OCI-LY7 (cell line): ENCODE results near the gene ALS2CL. TPM values are rescaled to one million over a fixed set of nuclear protein-coding genes. Genes with fewer than 3 reads are reported as not detected.

ENCODE experiments used
- BruUV-seq: library from RNA; stranded (reverse); fragments of 400-500 nt; replicated peaks from 2 replicates; lab custom pipeline; 2021; lab: Mats Ljungman, UMichigan
- CTCF ChIA-PET: fragments of 300-600 bp; sonication (Branson Sonifier 250); formaldehyde crosslinking; loops from one replicate; lab custom pipeline; 2022; ENCODE audit warnings: antibody characterized with exemption; ENCODE audit not compliant: unreplicated experiment; lab: Charles Lee
- POLR2A ChIA-PET: fragments of 300-600 bp; sonication (Branson Sonifier 250); formaldehyde crosslinking; loops from one replicate; lab custom pipeline; 2022; ENCODE audit warnings: antibody characterized with exemption; lab: Charles Lee
- DNase-seq: peaks from one replicate; pipeline ENCODE4 v3.0.0-alpha.2; 2015; ENCODE audit warnings: low spot score
- H2AFZ ChIP-seq: fragments of 200-600 bp; sonication (generic), shearing (Covaris generic); 2 replicates; pipeline ENCODE4 v1.6.1; 2014; ENCODE audit warnings: mild to moderate bottlenecking, antibody characterized with exemption, low read length, moderate library complexity
- H3K27ac ChIP-seq: fragments of 200-600 bp; sonication (generic); 2 replicates; pipeline ENCODE4 v1.5.1; 2014; ENCODE audit warnings: mixed run types, low read depth, mild to moderate bottlenecking, moderate library complexity, low read length, inconsistent platforms; ENCODE audit not compliant: poor library complexity, severe bottlenecking
- H3K36me3 ChIP-seq: fragments of 200-600 bp; sonication (generic); 2 replicates; pipeline ENCODE4 v1.6.1; 2014; ENCODE audit warnings: mild to moderate bottlenecking, antibody characterized with exemption, low read length, moderate library complexity, mixed read lengths; ENCODE audit not compliant: insufficient read depth
- H3K4me1 ChIP-seq: fragments of 200-600 bp; sonication (generic); 2 replicates; pipeline ENCODE4 v1.5.1; 2014; ENCODE audit warnings: mild to moderate bottlenecking, low read length; ENCODE audit not compliant: insufficient read depth, poor library complexity, severe bottlenecking
- H3K4me2 ChIP-seq: fragments of 200-600 bp; sonication (generic); 2 replicates; pipeline ENCODE4 v1.6.1; 2014; ENCODE audit warnings: mild to moderate bottlenecking, low read length
- H3K4me3 ChIP-seq: fragments of 200-600 bp; sonication (generic); 2 replicates; pipeline ENCODE4 v1.5.1; 2014; ENCODE audit warnings: mild to moderate bottlenecking, low read depth, low read length; ENCODE audit not compliant: poor library complexity, severe bottlenecking
- H3K79me2 ChIP-seq: fragments of 200-600 bp; sonication (generic); 2 replicates; pipeline ENCODE4 v1.6.1; 2016; ENCODE audit warnings: low read depth, mild to moderate bottlenecking, low read length, moderate library complexity, mixed read lengths; ENCODE audit not compliant: insufficient read depth
- H3K9me2 ChIP-seq: fragments of 200-600 bp; sonication (generic); 2 replicates; pipeline ENCODE4 v1.6.1; 2016; ENCODE audit warnings: mild to moderate bottlenecking, low read length, mixed read lengths; ENCODE audit not compliant: insufficient read depth
- H3K9me3 ChIP-seq: fragments of 200-600 bp; sonication (generic); 2 replicates; pipeline ENCODE4 v1.6.1; 2014; ENCODE audit warnings: mild to moderate bottlenecking, mixed run types, low read length, mixed read lengths
- H4K20me1 ChIP-seq: fragments of 200-600 bp; sonication (generic); 2 replicates; pipeline ENCODE4 v1.6.1; 2014; ENCODE audit warnings: mild to moderate bottlenecking, antibody characterized with exemption, low read length, moderate library complexity, mixed read lengths; ENCODE audit not compliant: insufficient read depth
- CTCF ChIP-seq: fragments of 200-600 bp; sonication (generic); conservative IDR thresholded peaks from 2 replicates; pipeline ENCODE4 v1.5.1; 2014; ENCODE audit warnings: mild to moderate bottlenecking, antibody characterized with exemption, low read length, moderate library complexity, mixed read lengths
- EZH2phosphoT487 ChIP-seq: fragments of 200-600 bp; sonication (generic); IDR thresholded peaks from 2 replicates; pipeline ENCODE4 v1.6.1; 2018; ENCODE audit warnings: low read depth, borderline replicate concordance, mild to moderate bottlenecking, mixed run types, antibody characterized with exemption, low read length, moderate library complexity, mixed read lengths
- intact Hi-C: fragments of 100-400 bp; cut with micrococcal nuclease; formaldehyde crosslinking; loops from one replicate; pipeline ENCODE4 v1.10.0; 2022; ENCODE audit not compliant: unreplicated experiment
- total RNA-seq, 2 experiments: library from RNA; depleted of rRNA in 1 of 2; stranded (reverse); fragments of >200 nt in 1 of 2; shearing (Covaris generic) in 1 of 2; gene quantifications; 2 replicates each; pipeline ENCODE4 v1.2.3, GENCODE V29; 2014 to 2022

ALS2CL gene
- total RNA-seq, 2 experiments from 2014 or later, result 0.28 TPM; not detected in 1

GRCh38 chr3:46648096-46648495 is 45.4 kb downstream of the ALS2CL start:
- BruUV-seq, result no TSS peak
- no peak overlapping the region for H3K27ac ChIP-seq
- H3K9me2 ChIP-seq, result no peaks in the 10 kb centered on the region
- H3K9me3 ChIP-seq, result peaks cover 6% of the 10 kb centered on the region; the same call in 1 of the 2 replicates
- CTCF ChIA-PET, result no interaction called here
- no peaks in the 10 kb centered on the region for H4K20me1 ChIP-seq
- POLR2A ChIA-PET, result no interaction called here
- TF ChIP-seq CTCF (no peak), EZH2phosphoT487 (no peak)
- DNase-seq, result no peak
- no peaks in the 10 kb centered on the region for H3K36me3 ChIP-seq
- H3K79me2 ChIP-seq, result no peaks in the 10 kb centered on the region
- intact Hi-C loops, result no loop called here
- no peak overlapping the region for H2AFZ ChIP-seq
- H3K4me3 ChIP-seq, result no peak overlapping the region
- no peak overlapping the region for H3K4me2 ChIP-seq
- H3K4me1 ChIP-seq, result no peaks in the 10 kb centered on the region

GRCh38 chr3:46646700-46647099 is 46.8 kb downstream of the ALS2CL start:
- Histone ChIP-seq H3K27ac (no peak overlapping the region), H3K9me2 (no peaks in the 10 kb centered on the region), H3K4me1 (no peaks in the 10 kb centered on the region), H3K36me3 (no peaks in the 10 kb centered on the region), H3K9me3 (no peaks in the 10 kb centered on the region), H3K4me3 (no peak overlapping the region), H3K4me2 (no peak overlapping the region), H4K20me1 (no peaks in the 10 kb centered on the region), H3K79me2 (no peaks in the 10 kb centered on the region), H2AFZ (no peak overlapping the region)
- ChIA-PET POLR2A (no interaction called here), CTCF (no interaction called here)
- DNase-seq, result no peak
- no TSS peak for BruUV-seq
- intact Hi-C loops, result no loop called here
- TF ChIP-seq CTCF (no peak), EZH2phosphoT487 (no peak)

GRCh38 chr3:46643701-46644100 is 49.8 kb downstream of the ALS2CL start:
- CTCF ChIA-PET, result no interaction called here

More at GRCh38 chr3:46643701-46644100, 49.8 kb downstream of the ALS2CL start:
- Histone ChIP-seq H3K4me1 (no peaks in the 10 kb centered on the region), H3K79me2 (no peaks in the 10 kb centered on the region), H2AFZ (no peak overlapping the region), H3K4me2 (no peak overlapping the region), H3K9me3 (no peaks in the 10 kb centered on the region), H3K4me3 (no peak overlapping the region), H3K36me3 (no peaks in the 10 kb centered on the region), H4K20me1 (no peaks in the 10 kb centered on the region), H3K9me2 (no peaks in the 10 kb centered on the region), H3K27ac (no peak overlapping the region)
- no TSS peak for BruUV-seq
- TF ChIP-seq EZH2phosphoT487, result no peak
- no peak for TF ChIP-seq CTCF
- no peak for DNase-seq
- POLR2A ChIA-PET, result no interaction called here
- intact Hi-C loops, result no loop called here
